ENCODE measurements around the gene CRELD1. TPM values are rescaled to one million over a fixed set of nuclear protein-coding genes. Genes with fewer than 3 reads are reported as not detected.

CRELD1 gene
- total and polyA plus RNA-seq, 12 donors, result 49.5 to 92.1 (median 65.4) TPM

DNA sequence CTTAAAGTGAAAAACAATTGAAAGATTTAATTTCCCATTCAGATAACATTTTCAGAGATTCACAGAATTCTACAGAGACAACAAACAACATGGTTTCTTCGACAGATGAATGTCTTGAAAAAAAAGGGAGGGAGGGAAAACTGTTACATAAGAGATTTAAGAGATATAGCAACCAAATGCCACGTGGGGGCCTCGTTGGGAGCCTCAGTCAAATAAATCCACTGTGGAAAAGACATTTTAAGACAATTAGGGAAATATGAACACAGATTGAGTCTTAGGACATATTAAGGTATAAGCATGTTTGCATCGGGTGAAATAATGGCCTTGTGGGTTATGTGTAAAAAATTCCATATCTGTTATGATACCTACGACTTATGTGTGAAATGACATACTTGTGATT is 23.6 kb downstream of the CRELD1 start:
- Histone ChIP-seq H3K36me3 (peaks cover 0 to 30% (median 4%) of the 10 kb centered on the region in 9 donors), H3K27me3 (no peaks in the 10 kb centered on the region), H3K9me3 (no peaks in the 10 kb centered on the region), H3K27ac (no peak overlapping the region), H3K4me1 (peaks cover 0 to 5% (median 2%) of the 10 kb centered on the region in 9 donors), H3K4me3 (no peak overlapping the region)
- TF ChIP-seq, protein P1, sequence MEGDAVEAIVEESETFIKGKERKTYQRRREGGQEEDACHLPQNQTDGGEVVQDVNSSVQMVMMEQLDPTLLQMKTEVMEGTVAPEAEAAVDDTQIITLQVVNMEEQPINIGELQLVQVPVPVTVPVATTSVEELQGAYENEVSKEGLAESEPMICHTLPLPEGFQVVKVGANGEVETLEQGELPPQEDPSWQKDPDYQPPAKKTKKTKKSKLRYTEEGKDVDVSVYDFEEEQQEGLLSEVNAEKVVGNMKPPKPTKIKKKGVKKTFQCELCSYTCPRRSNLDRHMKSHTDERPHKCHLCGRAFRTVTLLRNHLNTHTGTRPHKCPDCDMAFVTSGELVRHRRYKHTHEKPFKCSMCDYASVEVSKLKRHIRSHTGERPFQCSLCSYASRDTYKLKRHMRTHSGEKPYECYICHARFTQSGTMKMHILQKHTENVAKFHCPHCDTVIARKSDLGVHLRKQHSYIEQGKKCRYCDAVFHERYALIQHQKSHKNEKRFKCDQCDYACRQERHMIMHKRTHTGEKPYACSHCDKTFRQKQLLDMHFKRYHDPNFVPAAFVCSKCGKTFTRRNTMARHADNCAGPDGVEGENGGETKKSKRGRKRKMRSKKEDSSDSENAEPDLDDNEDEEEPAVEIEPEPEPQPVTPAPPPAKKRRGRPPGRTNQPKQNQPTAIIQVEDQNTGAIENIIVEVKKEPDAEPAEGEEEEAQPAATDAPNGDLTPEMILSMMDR (IDR thresholded peaks at IDR 0.05), result no peak
- DNase-seq, result no peak
- 64 to 66% methylated on average over 5 of the region's 5 CpGs for WGBS, 2 donors
- intact Hi-C loops (cut with DNase I), result no loop called here
- no peak for ATAC-seq

DNA sequence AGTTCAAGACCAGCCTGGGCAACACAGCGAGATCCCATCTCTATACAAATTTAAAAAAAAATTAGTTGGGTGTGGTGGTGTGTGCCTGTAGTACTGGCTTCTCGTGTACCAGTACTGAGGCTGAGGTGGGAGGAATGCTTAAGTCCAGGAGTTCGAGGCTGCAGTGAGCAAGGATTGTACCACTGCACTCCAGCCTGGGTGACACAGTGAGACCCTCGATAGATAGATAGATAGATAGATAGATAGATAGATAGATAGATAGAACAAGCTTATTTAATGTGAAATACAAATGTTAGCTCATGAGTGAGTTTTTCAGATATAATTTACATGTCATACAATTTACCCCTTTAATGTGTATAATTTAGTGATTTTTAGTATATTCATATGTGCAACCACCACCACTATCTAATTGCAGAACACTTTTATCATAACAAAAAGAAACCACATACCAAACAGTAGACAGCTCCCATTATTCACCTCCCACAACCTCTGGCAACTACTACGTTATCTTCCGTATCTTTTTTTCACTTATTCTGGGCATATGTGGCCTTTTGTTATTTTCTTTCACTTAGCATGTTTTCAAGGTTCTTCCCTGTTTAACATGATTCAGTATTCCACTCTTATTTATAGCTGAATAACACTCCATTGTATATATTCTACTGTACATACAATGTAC is 31.7 kb downstream of the CRELD1 start:
- no peak overlapping the region for H3K4me3 ChIP-seq
- H3K27me3 ChIP-seq, result no peaks in the 10 kb centered on the region
- no peak overlapping the region for H3K27ac ChIP-seq
- intact Hi-C loops (cut with DNase I), result no loop called here
- 95 to 96% methylated on average over 6 of the region's 6 CpGs for WGBS, 2 donors
- no peak for ATAC-seq
- DNase-seq, result no peak
- H3K36me3 ChIP-seq, result peaks cover 3 to 100% (median 36%) of the 10 kb centered on the region in 9 donors
- H3K4me1 ChIP-seq, result no peaks in the 10 kb centered on the region
- H3K9me3 ChIP-seq, result no peaks in the 10 kb centered on the region
- TF ChIP-seq, protein P1 (IDR thresholded peaks at IDR 0.05), result no peak

DNA sequence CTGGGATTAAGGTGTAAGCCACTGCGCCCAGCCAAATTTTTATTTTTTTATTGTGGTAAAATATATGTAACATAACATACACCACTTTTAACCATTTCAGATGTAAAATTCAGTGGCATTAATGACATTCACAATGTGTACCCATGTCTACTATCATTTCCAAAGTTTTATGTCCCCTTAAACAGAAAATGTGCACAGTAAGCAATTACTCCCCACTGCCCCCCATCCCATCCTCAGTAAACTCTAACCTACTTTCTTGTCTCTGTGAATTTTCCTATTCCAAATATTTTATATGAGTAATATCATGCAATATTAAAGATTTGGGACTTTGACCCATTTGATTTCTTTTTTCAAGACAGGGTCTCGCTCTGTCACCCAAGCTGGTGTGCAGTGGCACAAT is 33.2 kb downstream of the CRELD1 start:
- TF ChIP-seq, protein P1 (IDR thresholded peaks at IDR 0.05), result no peak
- intact Hi-C loops (cut with DNase I), result no loop called here
- 98 to 100% methylated on average over 2 of the region's 2 CpGs for WGBS, 2 donors
- ATAC-seq (no peak), DNase-seq (no peak)
- H3K27ac ChIP-seq, result no peak overlapping the region
- H3K4me3 ChIP-seq, result no peak overlapping the region
- peaks cover 3 to 100% (median 47%) of the 10 kb centered on the region in 9 donors for H3K36me3 ChIP-seq
- no peaks in the 10 kb centered on the region for H3K4me1 ChIP-seq
- H3K9me3 ChIP-seq, result no peaks in the 10 kb centered on the region
- no peaks in the 10 kb centered on the region for H3K27me3 ChIP-seq

DNA sequence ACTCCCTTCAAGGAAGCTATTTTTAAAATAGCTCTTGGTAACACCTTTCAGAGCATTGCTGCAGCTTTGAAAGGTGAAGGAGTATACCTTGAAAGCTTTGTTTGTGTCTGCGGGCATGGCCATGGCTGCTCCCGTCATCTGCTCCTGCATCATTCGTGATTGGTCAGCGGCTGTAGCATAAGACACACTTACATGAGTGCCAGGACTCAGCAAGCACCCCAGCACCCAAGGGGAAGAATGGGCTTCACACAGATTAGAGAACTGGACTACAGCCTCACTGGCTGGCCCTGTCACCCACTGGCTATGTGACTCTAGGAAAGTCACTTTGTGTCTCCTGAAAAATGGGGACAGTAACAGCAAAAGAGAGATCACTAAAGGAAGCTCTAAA is 36.0 kb downstream of the CRELD1 start:
- intact Hi-C loops (cut with DNase I), result no loop called here
- no peak overlapping the region for H3K4me3 ChIP-seq
- no peaks in the 10 kb centered on the region for H3K9me3 ChIP-seq
- 95 to 97% methylated on average over 4 of the region's 4 CpGs for WGBS, 2 donors
- H3K4me1 ChIP-seq, result no peaks in the 10 kb centered on the region
- DNase-seq (no peak), ATAC-seq (no peak)
- no peak overlapping the region for H3K27ac ChIP-seq
- H3K27me3 ChIP-seq, result no peaks in the 10 kb centered on the region
- peaks cover 3 to 100% (median 71%) of the 10 kb centered on the region in 9 donors for H3K36me3 ChIP-seq
- TF ChIP-seq, protein P1 (IDR thresholded peaks at IDR 0.05), result no peak

Measured in heart right ventricle (tissue), 16 donors.